Measurements from ENCODE around the gene ATXN7. TPM values are rescaled to one million over a fixed set of nuclear protein-coding genes. Genes with fewer than 3 reads are reported as not detected.

ATXN7 gene
- total and polyA plus RNA-seq, 10 of the 15 experiments (the other 5 are each of a cell fraction or from before 2014, with no cell fraction given) = 0.83 to 24.6 (median 8.5) TPM

- no TSS peak for BruUV-seq (replicated peaks)
- in situ Hi-C loops (cut with MboI) = no loop called here
- Histone ChIP-seq H4K20me1 (ENCODE audit: control insufficient read depth, insufficient read depth) (peaks cover 4% of the 10 kb centered on the region; the same call in 1 of the 2 replicates), H3K27ac (ENCODE audit: control insufficient read depth, insufficient read depth) (peak overlapping the region; percentile 44; the same call in 1 of the 2 replicates), H3K4me2 (ENCODE audit: control insufficient read depth, insufficient read depth) (peak overlapping the region; percentile 56), H3K27me3 (replicated peaks in 1 of 2; ENCODE audit: control insufficient read depth in 2 of 2, insufficient read depth in 2 of 2, low read length in 1 of 2) (no peaks in the 10 kb centered on the region), H2AFZ (ENCODE audit: control insufficient read depth, low read depth, low read length) (no peak overlapping the region), H3K4me1 (ENCODE audit: control insufficient read depth, insufficient read depth, low read length) (peaks cover 43% of the 10 kb centered on the region), H3K79me2 (ENCODE audit: control insufficient read depth, insufficient read depth, low read length) (peaks cover 29% of the 10 kb centered on the region), H3K36me3 (ENCODE audit: control insufficient read depth in 2 of 2, insufficient read depth in 2 of 2, low read length in 1 of 2) (no peaks in the 10 kb centered on the region; a peak in 2 of 4 replicates), H3K9me3 (replicated peaks; ENCODE audit: control insufficient read depth, insufficient read depth, low read length) (no peaks in the 10 kb centered on the region), H3K9ac (ENCODE audit: control insufficient read depth, insufficient read depth, low read length) (no peak overlapping the region; the same call in 1 of the 2 replicates), H3K4me3 (peak overlapping the region; percentile 11; the same call in 1 of the 2 replicates)
- ATAC-seq = peak; percentile 83
- ChIA-PET RAD21 (ENCODE audit: unreplicated experiment) (interaction anchor here (0.8 to 2.6 kb wide), 8 partner anchors 10 to 105 kb away, joined by 3 to 15 read pairs (median 4); partner anchors contain the start of gene PSMD6), POLR2A (interaction anchor here (0.6 to 2.8 kb wide), 4 partner anchors 9 to 85 kb away, joined by 3 to 15 read pairs (median 4); no protein-coding TSS in a partner anchor), SMC1A (ENCODE audit: uncharacterized antibody, unreplicated experiment) (interaction anchor here (0.9 to 4.4 kb wide), 12 partner anchors 10 to 119 kb away, joined by 3 to 32 read pairs (median 6); partner anchors contain the start of genes C3orf49 and SCAANT1), CTCF (interaction anchor here (0.7 to 2.6 kb wide), 15 partner anchors 10 to 121 kb away, joined by 3 to 10 read pairs (median 3); partner anchors contain the start of gene C3orf49)
- peak; percentile 55 for DNase-seq (ENCODE audit: low read depth, low spot score)
- intact Hi-C loops (cut with micrococcal nuclease; ENCODE audit: unreplicated experiment) = no loop called here
- peak; percentile 75 for FAIRE-seq
- 8% methylated on average over 6 of the region's 6 CpGs for WGBS (ENCODE audit: insufficient coverage, insufficient replicate concordance, low lambda C conversion rate, missing lambda C conversion rate)
- no peak for TF ChIP-seq JUND (IDR thresholded peaks at IDR 0.05; ENCODE audit: low read depth, low read length)
- no peak for TF ChIP-seq TARDBP (IDR thresholded peaks at IDR 0.05; ENCODE audit: borderline replicate concordance)
- no peak for TF ChIP-seq PBX3 (IDR thresholded peaks at IDR 0.05; ENCODE audit: insufficient replicate concordance, low read depth, low read length)
- TF ChIP-seq NFXL1 (IDR thresholded peaks at IDR 0.05; ENCODE audit: borderline replicate concordance) = peak; percentile 47; the same call in 1 of the 2 replicates
- peak in 1 of 3 experiments; percentile 27; a peak in 1 of 6 replicates for TF ChIP-seq CTCF (IDR thresholded peaks at IDR 0.05 in 2 of 3, conservative IDR thresholded peaks at IDR 0.05 in 1 of 3; ENCODE audit: control insufficient read depth in 2 of 3, extremely low read depth in 1 of 3, insufficient read depth in 1 of 3, low read depth in 3 of 3, low read length in 3 of 3)
- peak; percentile 82 for TF ChIP-seq ATF7 (IDR thresholded peaks at IDR 0.05; ENCODE audit: low read depth)
- peak; percentile 36; the same call in 1 of the 2 replicates for TF ChIP-seq ZNF217 (IDR thresholded peaks at IDR 0.05)
- TF ChIP-seq NR2C1 (IDR thresholded peaks at IDR 0.05) = no peak
- TF ChIP-seq RUNX3 (IDR thresholded peaks at IDR 0.05; ENCODE audit: low read length) = peak; percentile 74
- peak; percentile 53 for TF ChIP-seq SKIL (IDR thresholded peaks at IDR 0.05; ENCODE audit: low read depth, poor library complexity, severe bottlenecking)
- peak; percentile 22; the same call in 1 of the 2 replicates for TF ChIP-seq PKNOX1 (IDR thresholded peaks at IDR 0.05)
- no peak for TF ChIP-seq ZBED1 (IDR thresholded peaks at IDR 0.05; ENCODE audit: borderline replicate concordance)
Measured at GRCh38 chr3:63937661-63938651, 74.3 kb downstream of the ATXN7 start.

All from GM12878 (cell line).